ENCODE measurements around the gene CORO1A. TPM values are rescaled to one million over a fixed set of nuclear protein-coding genes. Genes with fewer than 3 reads are reported as not detected.
"Not testable (repeated sequence)": the region's sequence is repeated elsewhere in the genome, so short reads cannot be mapped to it uniquely, and the experiment has no call there.

Gene CORO1A
- total RNA-seq, 1 experiment from 2014 or later: 5.0 TPM

GRCh38 chr16:30170145-30170544 lies 13.3 kb upstream of the CORO1A start:
- not testable (repeated sequence) for DNase-seq (ENCODE audit: low read depth)

- no peak for DNase-seq (ENCODE audit: low read depth)
Observed at GRCh38 chr16:30173054-30173453, 10.3 kb upstream of the CORO1A start.

- not testable (repeated sequence) for DNase-seq (ENCODE audit: low read depth)
Observed at GRCh38 chr16:30176876-30177275, 6.5 kb upstream of the CORO1A start.

- no peak for DNase-seq (ENCODE audit: low read depth)
Observed at GRCh38 chr16:30179195-30179594, 4.2 kb upstream of the CORO1A start.

GRCh38 chr16:30179931-30180330 lies 3.5 kb upstream of the CORO1A start:
- no peak for DNase-seq (ENCODE audit: low read depth)

GRCh38 chr16:30180741-30181140 lies 2.7 kb upstream of the CORO1A start:
- DNase-seq (ENCODE audit: low read depth): no peak

- no peak for DNase-seq (ENCODE audit: low read depth)
Observed at GRCh38 chr16:30184096-30184890, 891 bp downstream of the CORO1A start.

GRCh38 chr16:30184891-30185682 lies 1.7 kb downstream of the CORO1A start:
- no peak for DNase-seq (ENCODE audit: low read depth)

- no peak for DNase-seq (ENCODE audit: low read depth)
Observed at GRCh38 chr16:30185683-30186421, 2.5 kb downstream of the CORO1A start.

GRCh38 chr16:30186444-30186781 lies 3.0 kb downstream of the CORO1A start:
- DNase-seq (ENCODE audit: low read depth): no peak

- peak; percentile 18 for DNase-seq (ENCODE audit: low read depth)
Observed at GRCh38 chr16:30186782-30187555, 3.6 kb downstream of the CORO1A start.

GRCh38 chr16:30187556-30187865 lies 4.1 kb downstream of the CORO1A start:
- no peak for DNase-seq (ENCODE audit: low read depth)

GRCh38 chr16:30187971-30188561 lies 4.7 kb downstream of the CORO1A start:
- DNase-seq (ENCODE audit: low read depth): no peak

GRCh38 chr16:30191158-30191557 lies 7.8 kb downstream of the CORO1A start:
- DNase-seq (ENCODE audit: low read depth): not testable (repeated sequence)

- not testable (repeated sequence) for DNase-seq (ENCODE audit: low read depth)
Observed at GRCh38 chr16:30193098-30193497, 9.7 kb downstream of the CORO1A start.

GRCh38 chr16:30193615-30194014 lies 10.2 kb downstream of the CORO1A start, which contains the start of the genes BOLA2B and SLX1A:
Gene BOLA2B, minus strand, starts transcription at chr16:30193666. Its CDS starts 71 bp downstream, at chr16:30193595.
Gene SLX1A, plus strand, starts transcription at chr16:30193875. Its CDS starts 210 bp downstream, at chr16:30194085.
- DNase-seq (ENCODE audit: low read depth): not testable (repeated sequence)

GRCh38 chr16:30194172-30194925 lies 10.9 kb downstream of the CORO1A start:
- DNase-seq (ENCODE audit: low read depth): not testable (repeated sequence)

GRCh38 chr16:30197001-30197400 lies 13.6 kb downstream of the CORO1A start:
- not testable (repeated sequence) for DNase-seq (ENCODE audit: low read depth)

GRCh38 chr16:30199049-30199448 lies 15.6 kb downstream of the CORO1A start, which contains the start of gene SULT1A3:
Gene SULT1A3, plus strand, starts transcription at chr16:30199255. Its CDS starts 1,474 bp downstream, at chr16:30200729.
- DNase-seq (ENCODE audit: low read depth): not testable (repeated sequence)

All from LHCN-M2 (cell line).